ENCODE results near the gene NAB1. TPM values are rescaled to one million over a fixed set of nuclear protein-coding genes. Genes with fewer than 3 reads are reported as not detected.
"Not testable (repeated sequence)": the region's sequence is repeated elsewhere in the genome, so short reads cannot be mapped to it uniquely, and the experiment has no call there.

The NAB1 gene
- total RNA-seq, 1 experiment from 2014 or later: 36.9 TPM

DNA sequence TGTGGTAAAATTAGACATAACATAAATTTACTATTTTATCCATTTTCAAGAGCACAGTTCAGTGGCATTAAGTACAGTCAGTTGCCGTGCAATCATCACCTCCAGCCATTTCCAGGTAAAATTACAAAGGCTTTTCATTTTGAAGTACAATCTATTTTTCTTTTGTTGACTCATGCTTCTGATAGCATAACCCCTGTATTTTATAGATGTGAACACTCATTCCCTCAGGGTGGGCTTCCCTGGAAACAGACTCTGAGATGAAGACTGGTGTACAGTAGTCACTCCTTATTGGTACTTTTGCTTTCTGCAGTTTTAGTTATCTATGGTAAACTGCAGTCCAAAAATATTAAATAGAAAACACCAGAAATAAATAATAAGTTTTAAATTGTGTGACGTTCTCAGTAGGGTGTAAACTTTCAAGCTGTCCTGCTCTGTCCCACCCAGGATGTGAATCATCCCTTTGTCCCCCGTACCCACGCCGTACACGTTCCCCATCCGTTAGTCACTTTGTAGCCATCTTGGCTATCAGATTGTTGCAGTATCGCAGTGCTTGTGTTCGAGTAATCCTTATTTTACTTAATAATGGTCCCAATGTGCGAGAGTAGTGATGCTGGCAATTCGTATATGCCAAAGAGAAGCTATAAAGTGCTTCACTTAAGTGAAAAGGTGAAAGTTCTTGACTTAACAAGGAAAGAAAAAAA lies 41.1 kb upstream of the NAB1 start:
- Histone ChIP-seq H4K91ac (ENCODE audit: insufficient read length, low read depth, low read length) (no peak overlapping the region), H3K4me2 (ENCODE audit: insufficient read depth, insufficient read length, low read length) (no peak overlapping the region), H3K4ac (ENCODE audit: low read depth, low read length) (no peak overlapping the region), H3K23me2 (ENCODE audit: insufficient read length, low read depth, low read length, poor library complexity, severe bottlenecking) (no peaks in the 10 kb centered on the region), H2BK120ac (ENCODE audit: low read depth, low read length, poor library complexity, severe bottlenecking) (no peak overlapping the region), H3K27ac (ENCODE audit: insufficient read length, low read depth, low read length) (no peak overlapping the region), H3K79me1 (ENCODE audit: insufficient read depth, low read depth, low read length, poor library complexity, severe bottlenecking) (no peaks in the 10 kb centered on the region), H2BK12ac (ENCODE audit: insufficient read length, low read depth, low read length) (no peak overlapping the region), H3K56ac (ENCODE audit: insufficient read length, low read depth, low read length) (no peak overlapping the region), H3K9ac (ENCODE audit: extremely low read depth, insufficient read length, low read length) (no peak overlapping the region), H3K9me3 (ENCODE audit: control insufficient read depth, low read depth, low read length) (no peaks in the 10 kb centered on the region), H2BK5ac (ENCODE audit: insufficient read length, low read length) (no peak overlapping the region), H2BK20ac (ENCODE audit: low read depth, low read length, poor library complexity, severe bottlenecking) (no peak overlapping the region), H2AK5ac (ENCODE audit: insufficient read length, low read length) (no peak overlapping the region), H2AFZ (ENCODE audit: low read length) (no peak overlapping the region), H3K79me2 (ENCODE audit: insufficient read depth, low read length) (no peaks in the 10 kb centered on the region), H3K27me3 (ENCODE audit: insufficient read depth, low read length) (no peaks in the 10 kb centered on the region), H4K20me1 (ENCODE audit: control insufficient read depth, insufficient read depth, insufficient read length) (no peaks in the 10 kb centered on the region), H3T11ph (ENCODE audit: low read length) (no peak overlapping the region), H3K18ac (ENCODE audit: insufficient read length, low read depth, low read length) (no peak overlapping the region), H3K14ac (ENCODE audit: insufficient read depth, low read length) (no peak overlapping the region), H3K23ac (ENCODE audit: insufficient read length, low read depth, low read length) (no peak overlapping the region), H4K8ac (replicated peaks; ENCODE audit: insufficient read length, low read depth, low read length) (no peak overlapping the region), H4K5ac (ENCODE audit: insufficient read length, low read depth, low read length) (peak overlapping the region; percentile 42), H3K4me1 (ENCODE audit: insufficient read depth, low read length) (no peaks in the 10 kb centered on the region), H2BK15ac (ENCODE audit: low read depth, low read length) (no peak overlapping the region)
- TF ChIP-seq, protein P1, sequence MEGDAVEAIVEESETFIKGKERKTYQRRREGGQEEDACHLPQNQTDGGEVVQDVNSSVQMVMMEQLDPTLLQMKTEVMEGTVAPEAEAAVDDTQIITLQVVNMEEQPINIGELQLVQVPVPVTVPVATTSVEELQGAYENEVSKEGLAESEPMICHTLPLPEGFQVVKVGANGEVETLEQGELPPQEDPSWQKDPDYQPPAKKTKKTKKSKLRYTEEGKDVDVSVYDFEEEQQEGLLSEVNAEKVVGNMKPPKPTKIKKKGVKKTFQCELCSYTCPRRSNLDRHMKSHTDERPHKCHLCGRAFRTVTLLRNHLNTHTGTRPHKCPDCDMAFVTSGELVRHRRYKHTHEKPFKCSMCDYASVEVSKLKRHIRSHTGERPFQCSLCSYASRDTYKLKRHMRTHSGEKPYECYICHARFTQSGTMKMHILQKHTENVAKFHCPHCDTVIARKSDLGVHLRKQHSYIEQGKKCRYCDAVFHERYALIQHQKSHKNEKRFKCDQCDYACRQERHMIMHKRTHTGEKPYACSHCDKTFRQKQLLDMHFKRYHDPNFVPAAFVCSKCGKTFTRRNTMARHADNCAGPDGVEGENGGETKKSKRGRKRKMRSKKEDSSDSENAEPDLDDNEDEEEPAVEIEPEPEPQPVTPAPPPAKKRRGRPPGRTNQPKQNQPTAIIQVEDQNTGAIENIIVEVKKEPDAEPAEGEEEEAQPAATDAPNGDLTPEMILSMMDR (conservative IDR thresholded peaks at IDR 0.05): no peak
- DNase-seq: no peak
- peaks cover 5 to 10% (median 9%) of the 10 kb centered on the region in 3 experiments; a peak in 5 of 7 replicates for H3K36me3 Mint-ChIP-seq (ENCODE audit: insufficient read depth in 1 of 3, low read depth in 3 of 3)
- no CpG with 5 or more reads among the region's 11 CpGs for WGBS (ENCODE audit: extremely low coverage, insufficient read length, low lambda C conversion rate)
- no peaks in the 10 kb centered on the region for H3K27me3 Mint-ChIP-seq (ENCODE audit: low read depth)
- H3K9me3 Mint-ChIP-seq: peaks cover 4 to 12% of the 10 kb centered on the region in 2 experiments; a peak in 4 of 5 replicates
- H3K27ac Mint-ChIP-seq: no peak overlapping the region
- H3K4me3 Mint-ChIP-seq: no peak overlapping the region
- H3K4me1 Mint-ChIP-seq: no peaks in the 10 kb centered on the region; a peak in 1 of 4 replicates

DNA sequence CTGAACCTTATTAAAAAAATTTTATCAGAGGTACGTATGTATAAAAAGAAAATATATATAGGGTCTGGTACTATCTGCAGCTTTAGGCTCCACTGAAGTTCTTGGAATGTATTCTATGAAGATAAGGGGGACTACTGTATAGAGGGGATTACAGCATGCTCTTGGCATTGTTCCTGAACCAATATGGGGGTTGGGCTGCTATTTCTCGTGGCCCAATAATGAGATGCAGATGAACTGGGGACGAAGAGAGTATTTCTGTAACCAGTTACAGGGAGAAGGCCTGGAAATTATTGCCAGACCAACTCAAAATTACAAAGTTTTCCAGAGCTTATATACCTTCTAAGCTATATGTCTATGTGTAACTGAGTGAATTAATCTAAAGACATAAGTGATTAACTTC lies 40.0 kb upstream of the NAB1 start:
- not testable (repeated sequence) for H3K4me1 ChIP-seq (ENCODE audit: insufficient read depth, low read length); H3K23ac ChIP-seq (ENCODE audit: insufficient read length, low read depth, low read length); H3K4ac ChIP-seq (ENCODE audit: low read depth, low read length); H3T11ph ChIP-seq (ENCODE audit: low read length); H3K18ac ChIP-seq (ENCODE audit: insufficient read length, low read depth, low read length); H3K56ac ChIP-seq (ENCODE audit: insufficient read length, low read depth, low read length); H3K14ac ChIP-seq (ENCODE audit: insufficient read depth, low read length); H3K4me2 ChIP-seq (ENCODE audit: insufficient read depth, insufficient read length, low read length); H3K9me3 ChIP-seq (ENCODE audit: control insufficient read depth, low read depth, low read length); H3K79me1 ChIP-seq (ENCODE audit: insufficient read depth, low read depth, low read length, poor library complexity, severe bottlenecking); H3K27ac ChIP-seq (ENCODE audit: insufficient read length, low read depth, low read length); H2AK5ac ChIP-seq (ENCODE audit: insufficient read length, low read length); H2BK20ac ChIP-seq (ENCODE audit: low read depth, low read length, poor library complexity, severe bottlenecking); H3K23me2 ChIP-seq (ENCODE audit: insufficient read length, low read depth, low read length, poor library complexity, severe bottlenecking); H3K4me3 Mint-ChIP-seq; H3K9ac ChIP-seq (ENCODE audit: extremely low read depth, insufficient read length, low read length); H2AFZ ChIP-seq (ENCODE audit: low read length); H3K27me3 Mint-ChIP-seq (ENCODE audit: low read depth); H3K27ac Mint-ChIP-seq; H4K8ac ChIP-seq (replicated peaks; ENCODE audit: insufficient read length, low read depth, low read length); H4K91ac ChIP-seq (ENCODE audit: insufficient read length, low read depth, low read length); H2BK15ac ChIP-seq (ENCODE audit: low read depth, low read length); H2BK12ac ChIP-seq (ENCODE audit: insufficient read length, low read depth, low read length); H2BK120ac ChIP-seq (ENCODE audit: low read depth, low read length, poor library complexity, severe bottlenecking); H4K20me1 ChIP-seq (ENCODE audit: control insufficient read depth, insufficient read depth, insufficient read length); H2BK5ac ChIP-seq (ENCODE audit: insufficient read length, low read length); DNase-seq; H4K5ac ChIP-seq (ENCODE audit: insufficient read length, low read depth, low read length); H3K4me1 Mint-ChIP-seq; H3K27me3 ChIP-seq (ENCODE audit: insufficient read depth, low read length); H3K79me2 ChIP-seq (ENCODE audit: insufficient read depth, low read length)
- no CpG with 5 or more reads among the region's 3 CpGs for WGBS (ENCODE audit: extremely low coverage, insufficient read length, low lambda C conversion rate)
- Mint-ChIP-seq H3K36me3 (ENCODE audit: insufficient read depth in 1 of 3, low read depth in 3 of 3) (peaks cover 5 to 10% (median 9%) of the 10 kb centered on the region in 3 experiments; a peak in 5 of 7 replicates), H3K9me3 (peaks cover 4 to 12% of the 10 kb centered on the region in 2 experiments; a peak in 4 of 5 replicates)
